Suprapubic skin (tissue), 4 donors: Measurements from ENCODE around the gene OTULINL. TPM values are rescaled to one million over a fixed set of nuclear protein-coding genes. Genes with fewer than 3 reads are reported as not detected.

Experiments
- DNase-seq, 2 donors: peaks; one replicate each; pipeline ENCODE4 v3.0.0-alpha.2; 2019; ENCODE audit warnings: low spot score in 2 of 2
- H3K27ac ChIP-seq: fragments of 200-600 bp; sonication (generic); one replicate; pipeline ENCODE4 v1.5.1; 2019
- H3K27me3 ChIP-seq: fragments of 200-600 bp; sonication (generic); one replicate; pipeline ENCODE4 v1.5.1; 2019
- H3K36me3 ChIP-seq: fragments of 200-600 bp; sonication (generic); one replicate; pipeline ENCODE4 v1.5.1; 2019
- H3K4me1 ChIP-seq: fragments of 200-600 bp; sonication (generic); one replicate; pipeline ENCODE4 v1.5.1; 2019
- H3K4me3 ChIP-seq: fragments of 200-600 bp; sonication (generic); one replicate; pipeline ENCODE4 v1.5.1; 2019; ENCODE audit warnings: mild to moderate bottlenecking
- H3K9me3 ChIP-seq: fragments of 200-600 bp; sonication (generic); one replicate; pipeline ENCODE4 v1.5.1; 2019
- EP300 ChIP-seq: sonication (generic); formaldehyde crosslinking; IDR thresholded peaks from one replicate; pipeline ENCODE4 v1.6.1; 2017; ENCODE audit warnings: antibody characterized with exemption
- POLR2A ChIP-seq, 2 donors: fragments of 450-650 bp; IDR thresholded peaks; one replicate each; pipeline ENCODE4 v1.6.1; 2017; ENCODE audit warnings: antibody characterized with exemption in 2 of 2, mild to moderate bottlenecking in 2 of 2, moderate library complexity in 2 of 2
- POLR2AphosphoS5 ChIP-seq, 3 donors: sonication (generic); formaldehyde crosslinking; IDR thresholded peaks; one replicate each; pipeline ENCODE4 v1.6.1; 2017; ENCODE audit warnings: antibody characterized with exemption in 3 of 3
- WGBS: methylation state at CpG from one replicate; pipeline ENCODE4 v1.1.5; 2018; 5-methylcytosine and 5-hydroxymethylcytosine counted together
- total RNA-seq, 4 donors: library from RNA; depleted of rRNA; stranded (reverse); fragments of >200 nt; gene quantifications; one replicate each; pipeline ENCODE4 v1.1.0, GENCODE V29; 2016
- TF ChIP-seq, protein P1 (sequence below), 2 donors: fragments of 200-600 bp in 1 of 2; fragments of 450-650 bp in 1 of 2; sonication (generic) in 1 of 2; IDR thresholded peaks; one replicate each; pipeline ENCODE4 v1.5.1; 2016 to 2019; ENCODE audit warnings: antibody characterized with exemption in 2 of 2, mild to moderate bottlenecking in 1 of 2, moderate library complexity in 1 of 2

The OTULINL gene
- total RNA-seq, 4 donors from 2014 or later = 1.1 to 3.3 (median 2.7) TPM

DNA sequence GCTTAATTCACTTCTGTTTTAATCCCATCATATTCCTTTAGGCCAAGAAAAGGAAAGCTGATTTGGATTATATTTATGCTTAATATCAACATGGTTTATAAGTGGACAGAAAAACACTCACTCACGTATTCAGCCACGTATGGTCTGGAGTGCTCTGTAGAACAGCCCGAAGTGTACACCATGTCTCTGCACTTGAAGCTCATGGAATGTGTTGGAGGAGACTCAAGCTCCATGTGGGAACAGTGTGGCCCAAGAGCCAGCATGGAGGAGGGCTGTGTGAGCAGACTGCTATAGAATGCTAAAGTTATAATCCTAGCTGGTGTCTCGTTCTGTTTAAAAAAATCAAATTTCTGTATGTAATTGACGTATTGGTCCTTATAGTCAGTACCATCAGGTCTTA, 32.9 kb downstream of the OTULINL start:
- Histone ChIP-seq H3K4me1 (no peaks in the 10 kb centered on the region), H3K9me3 (no peaks in the 10 kb centered on the region), H3K36me3 (peaks cover 7% of the 10 kb centered on the region), H3K27me3 (no peaks in the 10 kb centered on the region), H3K27ac (no peak overlapping the region), H3K4me3 (no peak overlapping the region)
- no peak for DNase-seq
- 95% methylated on average over 5 of the region's 5 CpGs for WGBS
- TF ChIP-seq POLR2AphosphoS5 (IDR thresholded peaks at IDR 0.05) (no peak), POLR2A (IDR thresholded peaks at IDR 0.05) (no peak), EP300 (no peak)
- TF ChIP-seq, protein P1, sequence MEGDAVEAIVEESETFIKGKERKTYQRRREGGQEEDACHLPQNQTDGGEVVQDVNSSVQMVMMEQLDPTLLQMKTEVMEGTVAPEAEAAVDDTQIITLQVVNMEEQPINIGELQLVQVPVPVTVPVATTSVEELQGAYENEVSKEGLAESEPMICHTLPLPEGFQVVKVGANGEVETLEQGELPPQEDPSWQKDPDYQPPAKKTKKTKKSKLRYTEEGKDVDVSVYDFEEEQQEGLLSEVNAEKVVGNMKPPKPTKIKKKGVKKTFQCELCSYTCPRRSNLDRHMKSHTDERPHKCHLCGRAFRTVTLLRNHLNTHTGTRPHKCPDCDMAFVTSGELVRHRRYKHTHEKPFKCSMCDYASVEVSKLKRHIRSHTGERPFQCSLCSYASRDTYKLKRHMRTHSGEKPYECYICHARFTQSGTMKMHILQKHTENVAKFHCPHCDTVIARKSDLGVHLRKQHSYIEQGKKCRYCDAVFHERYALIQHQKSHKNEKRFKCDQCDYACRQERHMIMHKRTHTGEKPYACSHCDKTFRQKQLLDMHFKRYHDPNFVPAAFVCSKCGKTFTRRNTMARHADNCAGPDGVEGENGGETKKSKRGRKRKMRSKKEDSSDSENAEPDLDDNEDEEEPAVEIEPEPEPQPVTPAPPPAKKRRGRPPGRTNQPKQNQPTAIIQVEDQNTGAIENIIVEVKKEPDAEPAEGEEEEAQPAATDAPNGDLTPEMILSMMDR (IDR thresholded peaks at IDR 0.05) = no peak

DNA sequence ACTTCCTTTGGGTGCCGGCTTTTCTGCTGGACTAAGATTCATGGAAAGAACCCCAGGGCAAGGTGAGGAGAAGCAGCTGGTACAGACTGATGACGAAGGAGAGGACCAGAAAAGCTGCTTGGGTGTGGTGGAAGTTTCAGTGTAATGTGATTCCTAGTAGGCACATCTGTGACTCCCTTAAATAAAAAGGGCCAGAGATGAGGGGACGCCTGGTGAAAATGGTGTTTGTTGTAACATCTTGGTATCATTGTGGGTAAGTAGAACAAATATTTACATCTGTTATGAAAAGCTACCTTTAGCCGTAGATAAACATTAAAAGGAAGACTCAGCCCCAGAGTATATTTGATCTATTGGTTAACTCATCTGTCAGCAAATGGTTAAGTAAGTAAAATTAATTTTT, 33.8 kb downstream of the OTULINL start:
- no peak for TF ChIP-seq POLR2A (IDR thresholded peaks at IDR 0.05)
- no peak for TF ChIP-seq POLR2AphosphoS5 (IDR thresholded peaks at IDR 0.05)
- TF ChIP-seq, protein P1 (IDR thresholded peaks at IDR 0.05) = no peak
- no peak for TF ChIP-seq EP300
- WGBS = 92% methylated on average over 4 of the region's 4 CpGs
- Histone ChIP-seq H3K4me3 (no peak overlapping the region), H3K27me3 (no peaks in the 10 kb centered on the region), H3K4me1 (no peaks in the 10 kb centered on the region), H3K9me3 (no peaks in the 10 kb centered on the region), H3K27ac (no peak overlapping the region), H3K36me3 (peaks cover 3% of the 10 kb centered on the region)
- no peak for DNase-seq

DNA sequence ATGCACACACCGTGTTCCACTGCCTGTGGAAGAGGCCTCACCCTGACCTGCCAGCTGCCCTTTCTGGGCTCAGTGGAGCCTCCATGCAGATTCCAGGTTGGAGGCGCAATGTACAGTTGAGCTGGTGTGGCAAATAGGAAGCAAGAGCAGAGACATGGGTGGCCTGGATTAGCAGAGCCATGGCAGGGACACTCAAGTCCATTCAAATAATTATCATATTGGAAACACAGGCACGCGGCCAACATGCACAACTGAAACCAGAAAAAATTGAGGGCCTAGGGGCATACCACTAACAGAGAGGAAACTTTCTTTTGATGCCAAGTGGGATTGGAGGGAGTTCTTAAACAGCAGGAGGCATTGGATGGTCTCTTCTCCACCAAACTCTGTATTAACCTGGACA, 35.8 kb downstream of the OTULINL start:
- TF ChIP-seq, protein P1 (IDR thresholded peaks at IDR 0.05) = no peak
- TF ChIP-seq EP300 = no peak
- TF ChIP-seq POLR2A (IDR thresholded peaks at IDR 0.05) = no peak
- TF ChIP-seq POLR2AphosphoS5 (IDR thresholded peaks at IDR 0.05) = no peak
- H3K4me1 ChIP-seq = no peaks in the 10 kb centered on the region
- no peak for DNase-seq
- WGBS = 87% methylated on average over 4 of the region's 4 CpGs
- no peak overlapping the region for H3K27ac ChIP-seq
- no peak overlapping the region for H3K4me3 ChIP-seq
- no peaks in the 10 kb centered on the region for H3K36me3 ChIP-seq
- no peaks in the 10 kb centered on the region for H3K9me3 ChIP-seq
- no peaks in the 10 kb centered on the region for H3K27me3 ChIP-seq

DNA sequence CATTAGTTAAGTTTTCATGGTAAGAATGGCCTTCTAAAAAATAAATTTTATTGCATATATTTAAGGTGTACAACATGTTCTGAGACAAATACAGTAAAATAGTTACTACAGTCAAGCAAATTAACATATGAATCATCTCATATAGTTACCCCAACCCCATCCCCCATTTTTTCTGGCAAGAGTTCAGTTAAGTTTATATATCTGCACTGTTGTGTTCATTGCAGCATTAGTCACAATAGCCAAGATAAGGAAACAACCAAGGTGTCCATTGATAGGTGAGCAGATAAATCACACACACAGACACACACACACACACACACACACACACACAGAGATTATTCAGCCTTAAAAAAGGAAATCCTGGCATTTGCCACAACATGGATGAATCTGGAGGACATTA, 45.7 kb downstream of the OTULINL start:
- H3K27ac ChIP-seq = no peak overlapping the region
- no peaks in the 10 kb centered on the region for H3K4me1 ChIP-seq
- H3K9me3 ChIP-seq = no peaks in the 10 kb centered on the region
- no peak overlapping the region for H3K4me3 ChIP-seq
- DNase-seq = no peak
- H3K36me3 ChIP-seq = no peaks in the 10 kb centered on the region
- no peaks in the 10 kb centered on the region for H3K27me3 ChIP-seq
- TF ChIP-seq POLR2A (IDR thresholded peaks at IDR 0.05) (no peak), EP300 (no peak), POLR2AphosphoS5 (IDR thresholded peaks at IDR 0.05) (no peak)
- TF ChIP-seq, protein P1 (IDR thresholded peaks at IDR 0.05) = no peak

DNA sequence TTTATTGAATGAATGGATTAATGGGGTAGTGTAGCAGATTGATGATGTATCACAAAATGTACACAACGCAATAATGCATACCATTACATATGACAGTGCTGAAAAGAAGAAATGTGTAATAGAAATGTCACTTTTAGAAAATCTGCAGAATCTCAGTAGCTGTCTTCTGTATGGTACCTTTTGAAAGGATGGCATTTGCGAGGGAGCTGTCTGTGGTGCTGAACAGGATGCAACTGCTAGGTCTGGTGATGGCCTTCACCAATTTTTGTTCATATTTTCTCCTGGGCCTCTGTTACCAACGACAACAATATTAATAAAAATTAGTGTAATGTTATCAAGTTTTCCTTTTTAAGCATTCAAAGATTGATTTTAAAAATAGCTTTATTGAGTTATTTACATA, 46.8 kb downstream of the OTULINL start:
- Histone ChIP-seq H3K27me3 (no peaks in the 10 kb centered on the region), H3K36me3 (no peaks in the 10 kb centered on the region), H3K27ac (no peak overlapping the region), H3K9me3 (no peaks in the 10 kb centered on the region), H3K4me1 (no peaks in the 10 kb centered on the region), H3K4me3 (no peak overlapping the region)
- TF ChIP-seq, protein P1 (IDR thresholded peaks at IDR 0.05) = no peak
- no peak for TF ChIP-seq EP300
- TF ChIP-seq POLR2AphosphoS5 (IDR thresholded peaks at IDR 0.05) = no peak
- TF ChIP-seq POLR2A (IDR thresholded peaks at IDR 0.05) = no peak
- 10% methylated on average over 3 of the region's 3 CpGs for WGBS
- no peak for DNase-seq
